Cerebellar cortex (tissue), 1 donor: Measurements from ENCODE around the gene COL6A5.
"Not testable (repeated sequence)": the region's sequence is repeated elsewhere in the genome, so short reads cannot be mapped to it uniquely, and the experiment has no call there.

ENCODE experiments used
- DNase-seq: peaks from one replicate; pipeline ENCODE4 v3.0.0-alpha.2; 2015; ENCODE audit warnings: low spot score

The COL6A5 gene

GRCh38 chr3:130389743-130390478 lies 44.4 kb downstream of the COL6A5 start:
- no peak for DNase-seq

GRCh38 chr3:130392266-130392665 lies 46.8 kb downstream of the COL6A5 start:
- DNase-seq: no peak

- DNase-seq: no peak
Measured at GRCh38 chr3:130393594-130393993, 48.1 kb downstream of the COL6A5 start.

GRCh38 chr3:130395331-130395730 lies 49.9 kb downstream of the COL6A5 start:
- no peak for DNase-seq

GRCh38 chr3:130395916-130396315 lies 50.4 kb downstream of the COL6A5 start:
- no peak for DNase-seq

- no peak for DNase-seq
Measured at GRCh38 chr3:130404401-130404800, 58.9 kb downstream of the COL6A5 start.

- no peak for DNase-seq
Measured at GRCh38 chr3:130405956-130406355, 60.5 kb downstream of the COL6A5 start.

- not testable (repeated sequence) for DNase-seq
Measured at GRCh38 chr3:130408253-130408652, 62.8 kb downstream of the COL6A5 start.

GRCh38 chr3:130411320-130411719 lies 65.8 kb downstream of the COL6A5 start:
- no peak for DNase-seq

- DNase-seq: no peak
Measured at GRCh38 chr3:130412991-130413560, 67.6 kb downstream of the COL6A5 start.

GRCh38 chr3:130414457-130414856 lies 69.0 kb downstream of the COL6A5 start:
- no peak for DNase-seq

GRCh38 chr3:130420466-130420865 lies 75.0 kb downstream of the COL6A5 start:
- no peak for DNase-seq

- no peak for DNase-seq
Measured at GRCh38 chr3:130423064-130423463, 77.6 kb downstream of the COL6A5 start.

GRCh38 chr3:130424837-130425236 lies 79.4 kb downstream of the COL6A5 start:
- DNase-seq: no peak

GRCh38 chr3:130425484-130425883 lies 80.0 kb downstream of the COL6A5 start:
- DNase-seq: no peak

GRCh38 chr3:130426206-130426605 lies 80.7 kb downstream of the COL6A5 start:
- no peak for DNase-seq

GRCh38 chr3:130428871-130429712 lies 83.6 kb downstream of the COL6A5 start:
- DNase-seq: no peak

GRCh38 chr3:130429713-130430023 lies 84.2 kb downstream of the COL6A5 start:
- DNase-seq: no peak

GRCh38 chr3:130430266-130430665 lies 84.8 kb downstream of the COL6A5 start:
- no peak for DNase-seq

GRCh38 chr3:130432086-130432485 lies 86.6 kb downstream of the COL6A5 start:
- DNase-seq: not testable (repeated sequence)

GRCh38 chr3:130433306-130433705 lies 87.8 kb downstream of the COL6A5 start:
- DNase-seq: no peak

- DNase-seq: no peak
Measured at GRCh38 chr3:130442284-130442683, 96.8 kb downstream of the COL6A5 start.

GRCh38 chr3:130446840-130447239 lies 101.4 kb downstream of the COL6A5 start:
- DNase-seq: not testable (repeated sequence)
